CD14-positive monocyte (primary cell): ENCODE data around the gene HCST. TPM values are rescaled to one million over a fixed set of nuclear protein-coding genes. Genes with fewer than 3 reads are reported as not detected.

Experiments used
- DNase-seq, 3 donors: peaks; one replicate each; pipeline ENCODE4 v3.0.0-alpha.2; 2011 to 2022
- H2AFZ ChIP-seq: 2 replicates; pipeline ENCODE4 v1.6.0; 2012; ENCODE audit warnings: mild to moderate bottlenecking, low read depth, low read length, inconsistent platforms; ENCODE audit not compliant: insufficient read depth, poor library complexity, severe bottlenecking
- H3K27ac ChIP-seq, 2 donors: 1 replicate in 1 of 2; 2 replicates in 1 of 2; pipeline ENCODE4 v1.5.1; 2012 to 2013; ENCODE audit warnings: low read length in 2 of 2, control low read depth in 1 of 2, inconsistent platforms in 1 of 2, low read depth in 1 of 2, mild to moderate bottlenecking in 1 of 2
- H3K27me3 ChIP-seq, 2 donors: one replicate each; pipeline versions ENCODE4 v1.6.0 to v1.6.1; 2011 to 2013; ENCODE audit warnings: low read length in 2 of 2; ENCODE audit not compliant: control insufficient read depth in 2 of 2, insufficient read depth in 2 of 2
- H3K36me3 ChIP-seq, 2 donors: replicated peaks in 1 of 2; 1 replicate in 1 of 2; 2 replicates in 1 of 2; pipeline versions ENCODE4 v1.5.1 to v1.6.1; 2012 to 2013; ENCODE audit warnings: low read length in 2 of 2, control low read depth in 1 of 2, inconsistent platforms in 1 of 2, mild to moderate bottlenecking in 1 of 2; ENCODE audit not compliant: insufficient read depth in 2 of 2, control insufficient read depth in 1 of 2
- H3K4me1 ChIP-seq, 2 donors: 1 replicate in 1 of 2; 2 replicates in 1 of 2; pipeline versions ENCODE4 v1.5.1 to v1.6.1; 2012 to 2013; ENCODE audit warnings: low read length in 2 of 2, control low read depth in 1 of 2, inconsistent platforms in 1 of 2, mild to moderate bottlenecking in 1 of 2, moderate library complexity in 1 of 2; ENCODE audit not compliant: insufficient read depth in 2 of 2, control insufficient read depth in 1 of 2
- H3K4me2 ChIP-seq: replicated peaks from 2 replicates; pipeline ENCODE3; 2012; ENCODE audit warnings: low read length, moderate library complexity, mild to moderate bottlenecking; ENCODE audit not compliant: poor library complexity, severe bottlenecking; ENCODE audit errors: extremely low read depth
- H3K4me3 ChIP-seq, 3 experiments: fragments of 200-600 bp in 1 of 3; sonication (generic) in 1 of 3; replicated peaks in 1 of 3; 1 replicate in 2 of 3; 2 replicates in 1 of 3; pipeline ENCODE4 v1.5.1; 2011 to 2013; ENCODE audit warnings: low read length in 3 of 3, mild to moderate bottlenecking in 3 of 3, control low read depth in 2 of 3, low read depth in 2 of 3, inconsistent platforms in 1 of 3, moderate library complexity in 1 of 3
- H3K79me2 ChIP-seq: 2 replicates; pipeline ENCODE4 v1.6.0; 2012; ENCODE audit warnings: mild to moderate bottlenecking, control low read depth, inconsistent platforms, low read length, moderate library complexity; ENCODE audit not compliant: insufficient read depth
- H3K9ac ChIP-seq: 2 replicates; pipeline ENCODE4 v1.6.0; 2017; ENCODE audit warnings: low read length, mild to moderate bottlenecking; ENCODE audit not compliant: insufficient read depth, poor library complexity, severe bottlenecking
- H3K9me3 ChIP-seq, 2 donors: replicated peaks in 1 of 2; 1 replicate in 1 of 2; 2 replicates in 1 of 2; pipeline versions ENCODE4 v1.5.1 to v1.6.1; 2012 to 2013; ENCODE audit warnings: low read length in 2 of 2, control low read depth in 1 of 2; ENCODE audit not compliant: control insufficient read depth in 1 of 2, insufficient read depth in 1 of 2
- H4K20me1 ChIP-seq: 2 replicates; pipeline ENCODE4 v1.6.0; 2012; ENCODE audit warnings: mild to moderate bottlenecking, low read length, control low read depth, moderate library complexity; ENCODE audit not compliant: insufficient read depth
- H3K27ac Mint-ChIP-seq, 7 donors: one replicate each; pipeline ENCODE4 v1.8.0; 2020; ENCODE audit warnings: mild to moderate bottlenecking in 7 of 7, mixed read lengths in 7 of 7, moderate library complexity in 6 of 7, inconsistent platforms in 2 of 7
- H3K27me3 Mint-ChIP-seq, 3 donors: one replicate each; pipeline ENCODE4 v1.8.0; 2021 to 2022; ENCODE audit warnings: low read depth in 3 of 3, mild to moderate bottlenecking in 3 of 3, mixed read lengths in 3 of 3, moderate library complexity in 3 of 3, inconsistent platforms in 1 of 3
- H3K36me3 Mint-ChIP-seq, 2 donors: one replicate each; pipeline ENCODE4 v1.8.0; 2020; ENCODE audit warnings: mixed read lengths in 2 of 2, inconsistent platforms in 1 of 2, mild to moderate bottlenecking in 1 of 2
- H3K4me1 Mint-ChIP-seq: one replicate; pipeline ENCODE4 v1.8.0; 2020; ENCODE audit warnings: mild to moderate bottlenecking, mixed read lengths
- H3K4me3 Mint-ChIP-seq, 2 donors: one replicate each; pipeline ENCODE4 v1.8.0; 2020; ENCODE audit warnings: mild to moderate bottlenecking in 2 of 2, mixed read lengths in 2 of 2, moderate library complexity in 1 of 2
- H3K9me3 Mint-ChIP-seq, 7 donors: one replicate each; pipeline ENCODE4 v1.8.0; 2020 to 2022; ENCODE audit warnings: mixed read lengths in 7 of 7, mild to moderate bottlenecking in 6 of 7, moderate library complexity in 6 of 7, inconsistent platforms in 2 of 7
- WGBS: methylation state at CpG from one replicate; pipeline ENCODE4 v1.1.5; 2013; ENCODE audit warnings: missing lambda C conversion rate; ENCODE audit not compliant: insufficient coverage; 5-methylcytosine and 5-hydroxymethylcytosine counted together
- intact Hi-C, 2 donors: fragments of 100-400 bp; cut with micrococcal nuclease; formaldehyde crosslinking; loops; one replicate each; pipeline versions ENCODE4 v1.15.0 to v1.15.1; 2023
- polyA plus RNA-seq, 3 donors: library from polyadenylated mRNA; depleted of rRNA in 1 of 3; unstranded in 2 of 3; stranded (reverse) in 1 of 3; fragments of 300-500 nt in 2 of 3; fragments of >200 nt in 1 of 3; fragmentation: Illumina TruSeq in 2 of 3; gene quantifications; 1 replicate in 2 of 3; 2 replicates in 1 of 3; pipeline ENCODE4 v1.2.3, GENCODE V29; 2012 to 2021
- TF ChIP-seq, protein P1 (sequence below): fragments of 200-600 bp; IDR thresholded peaks from one replicate; pipeline ENCODE4 v1.8.0; 2022; ENCODE audit warnings: antibody characterized with exemption, mild to moderate bottlenecking

The HCST gene
- polyA plus RNA-seq, 3 donors: 264 to 829 (median 594) TPM

DNA sequence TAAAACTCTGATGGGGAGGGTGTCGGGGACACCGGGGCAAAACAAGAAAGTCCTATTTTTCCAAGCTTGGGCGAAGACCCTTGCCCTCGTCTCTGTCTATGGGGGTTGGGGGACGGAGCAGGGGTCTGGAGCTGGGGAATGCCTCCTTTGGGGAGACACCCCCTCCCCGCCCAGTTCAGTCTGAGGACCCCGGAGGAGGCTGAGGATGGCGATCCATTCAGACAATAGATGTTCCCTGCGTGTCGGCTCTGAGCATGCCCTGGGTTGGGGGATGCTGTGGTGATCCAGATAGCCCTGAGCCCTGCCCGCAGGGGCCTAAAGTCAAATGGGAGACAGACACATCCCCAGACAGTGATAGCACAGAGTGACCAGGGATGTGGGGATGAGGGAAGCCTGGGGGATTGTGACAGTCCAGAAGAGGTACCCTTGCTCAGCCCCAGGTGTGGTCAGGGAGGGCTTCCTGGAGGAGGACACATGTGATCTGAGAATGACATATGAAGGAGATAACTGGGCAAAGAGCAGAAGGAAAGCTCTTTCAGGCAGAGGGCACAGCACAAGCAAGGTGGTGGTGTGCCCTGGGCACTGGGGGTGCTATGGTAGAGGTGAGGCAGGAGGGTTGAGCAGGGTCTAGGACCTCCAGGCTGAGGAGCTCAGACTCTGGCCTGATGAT lies 42.9 kb downstream of the HCST start:
- Mint-ChIP-seq H3K9me3 (peaks cover 0 to 2% (median 0%) of the 10 kb centered on the region in 7 donors), H3K4me3 (no peak overlapping the region), H3K36me3 (no peaks in the 10 kb centered on the region), H3K4me1 (peaks cover 6% of the 10 kb centered on the region), H3K27ac (peak overlapping the region in 1 of 7 donors; percentile 55), H3K27me3 (peaks cover 3 to 12% (median 11%) of the 10 kb centered on the region in 3 donors)
- H3K4me3 ChIP-seq: no peak overlapping the region
- TF ChIP-seq, protein P1, sequence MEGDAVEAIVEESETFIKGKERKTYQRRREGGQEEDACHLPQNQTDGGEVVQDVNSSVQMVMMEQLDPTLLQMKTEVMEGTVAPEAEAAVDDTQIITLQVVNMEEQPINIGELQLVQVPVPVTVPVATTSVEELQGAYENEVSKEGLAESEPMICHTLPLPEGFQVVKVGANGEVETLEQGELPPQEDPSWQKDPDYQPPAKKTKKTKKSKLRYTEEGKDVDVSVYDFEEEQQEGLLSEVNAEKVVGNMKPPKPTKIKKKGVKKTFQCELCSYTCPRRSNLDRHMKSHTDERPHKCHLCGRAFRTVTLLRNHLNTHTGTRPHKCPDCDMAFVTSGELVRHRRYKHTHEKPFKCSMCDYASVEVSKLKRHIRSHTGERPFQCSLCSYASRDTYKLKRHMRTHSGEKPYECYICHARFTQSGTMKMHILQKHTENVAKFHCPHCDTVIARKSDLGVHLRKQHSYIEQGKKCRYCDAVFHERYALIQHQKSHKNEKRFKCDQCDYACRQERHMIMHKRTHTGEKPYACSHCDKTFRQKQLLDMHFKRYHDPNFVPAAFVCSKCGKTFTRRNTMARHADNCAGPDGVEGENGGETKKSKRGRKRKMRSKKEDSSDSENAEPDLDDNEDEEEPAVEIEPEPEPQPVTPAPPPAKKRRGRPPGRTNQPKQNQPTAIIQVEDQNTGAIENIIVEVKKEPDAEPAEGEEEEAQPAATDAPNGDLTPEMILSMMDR: no peak
- H3K79me2 ChIP-seq: no peaks in the 10 kb centered on the region
- H3K9me3 ChIP-seq: no peaks in the 10 kb centered on the region
- 89% methylated on average over 8 of the region's 11 CpGs for WGBS
- no peaks in the 10 kb centered on the region for H3K27me3 ChIP-seq
- DNase-seq: no peak
- H3K9ac ChIP-seq: no peak overlapping the region
- no peak overlapping the region for H3K27ac ChIP-seq
- H3K4me2 ChIP-seq: no peak overlapping the region
- H3K36me3 ChIP-seq: no peaks in the 10 kb centered on the region
- intact Hi-C loops: no loop called here
- H3K4me1 ChIP-seq: no peaks in the 10 kb centered on the region
- H2AFZ ChIP-seq: no peak overlapping the region
- H4K20me1 ChIP-seq: no peaks in the 10 kb centered on the region

DNA sequence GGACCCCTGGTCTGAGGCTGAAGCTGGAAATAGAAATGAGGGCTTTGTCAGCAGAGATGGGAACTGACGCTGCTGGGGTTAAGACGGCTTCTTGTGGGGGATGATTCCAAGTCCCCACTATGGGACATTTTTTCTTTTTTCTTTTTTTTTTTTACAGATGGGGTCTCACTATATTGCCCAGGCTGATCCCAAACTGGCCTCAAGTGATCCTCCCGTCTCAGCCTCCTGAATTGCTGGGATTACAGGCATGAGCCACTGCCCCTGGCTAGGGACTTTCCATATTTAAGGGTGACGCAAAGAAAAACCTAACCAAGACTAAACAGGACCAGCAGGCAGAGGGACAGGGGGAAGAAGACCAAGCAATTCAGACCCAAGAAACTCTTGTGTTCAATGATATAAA lies 43.9 kb downstream of the HCST start:
- intact Hi-C loops: no loop called here
- H3K79me2 ChIP-seq: no peaks in the 10 kb centered on the region
- no peaks in the 10 kb centered on the region for H3K9me3 ChIP-seq
- 100% methylated on average over 1 of the region's 4 CpGs for WGBS
- TF ChIP-seq, protein P1: no peak
- no peaks in the 10 kb centered on the region for H4K20me1 ChIP-seq
- no peak overlapping the region for H3K4me2 ChIP-seq
- Mint-ChIP-seq H3K4me3 (no peak overlapping the region), H3K27me3 (peaks cover 4 to 12% (median 11%) of the 10 kb centered on the region in 3 donors), H3K4me1 (peaks cover 6% of the 10 kb centered on the region), H3K9me3 (peaks cover 0 to 2% (median 0%) of the 10 kb centered on the region in 7 donors), H3K36me3 (no peaks in the 10 kb centered on the region), H3K27ac (no peak overlapping the region)
- H3K9ac ChIP-seq: no peak overlapping the region
- no peaks in the 10 kb centered on the region for H3K36me3 ChIP-seq
- no peak overlapping the region for H2AFZ ChIP-seq
- H3K4me1 ChIP-seq: no peaks in the 10 kb centered on the region
- no peak overlapping the region for H3K27ac ChIP-seq
- H3K4me3 ChIP-seq: no peak overlapping the region
- no peaks in the 10 kb centered on the region for H3K27me3 ChIP-seq
- DNase-seq: no peak
